Measurements from ENCODE around the gene DHRS7B.
"Not testable (repeated sequence)": the region's sequence is repeated elsewhere in the genome, so short reads cannot be mapped to it uniquely, and the experiment has no call there.

GRCh38 chr17:21144299-21144698 is 17.5 kb downstream of the DHRS7B start:
- not testable (repeated sequence) for TF ChIP-seq PURB (CRISPR knock-in tag; IDR thresholded peaks at IDR 0.05; ENCODE audit: low read depth); GABPA (tag; conservative IDR thresholded peaks at IDR 0.05; ENCODE audit: low read depth); ERF (CRISPR knock-in tag; IDR thresholded peaks at IDR 0.05); TRIM28 (IDR thresholded peaks at IDR 0.05); SMC3 (conservative IDR thresholded peaks at IDR 0.05; ENCODE audit: insufficient read depth, low read depth, low read length); ZEB2 (IDR thresholded peaks at IDR 0.05); ZBTB1 (CRISPR knock-in tag; IDR thresholded peaks at IDR 0.05; ENCODE audit: borderline replicate concordance, low read depth); TCFL5 (CRISPR knock-in tag; conservative IDR thresholded peaks at IDR 0.05)
